Measurements from ENCODE around the gene ZNF532.

DNA sequence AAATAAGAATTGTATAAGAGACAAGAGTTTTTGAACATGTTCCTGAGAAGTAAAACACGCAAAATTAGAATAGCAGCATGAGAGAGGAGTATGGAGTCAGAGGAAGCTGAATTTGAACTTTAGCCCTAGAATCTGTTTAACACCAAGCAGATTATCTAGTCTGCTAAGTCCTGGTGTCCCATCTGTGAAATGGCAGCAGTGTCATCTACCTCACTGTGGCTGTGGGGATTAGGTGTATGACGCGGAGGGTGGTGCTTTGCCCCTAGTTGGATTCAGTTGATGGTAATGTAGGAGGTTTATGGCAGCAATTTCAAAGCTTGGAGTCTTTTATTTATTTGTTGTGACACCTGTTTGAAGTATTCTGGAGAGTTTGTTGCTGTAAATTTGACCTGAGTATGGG lies 79.2 kb downstream of the ZNF532 start:
- TF ChIP-seq, protein P1, sequence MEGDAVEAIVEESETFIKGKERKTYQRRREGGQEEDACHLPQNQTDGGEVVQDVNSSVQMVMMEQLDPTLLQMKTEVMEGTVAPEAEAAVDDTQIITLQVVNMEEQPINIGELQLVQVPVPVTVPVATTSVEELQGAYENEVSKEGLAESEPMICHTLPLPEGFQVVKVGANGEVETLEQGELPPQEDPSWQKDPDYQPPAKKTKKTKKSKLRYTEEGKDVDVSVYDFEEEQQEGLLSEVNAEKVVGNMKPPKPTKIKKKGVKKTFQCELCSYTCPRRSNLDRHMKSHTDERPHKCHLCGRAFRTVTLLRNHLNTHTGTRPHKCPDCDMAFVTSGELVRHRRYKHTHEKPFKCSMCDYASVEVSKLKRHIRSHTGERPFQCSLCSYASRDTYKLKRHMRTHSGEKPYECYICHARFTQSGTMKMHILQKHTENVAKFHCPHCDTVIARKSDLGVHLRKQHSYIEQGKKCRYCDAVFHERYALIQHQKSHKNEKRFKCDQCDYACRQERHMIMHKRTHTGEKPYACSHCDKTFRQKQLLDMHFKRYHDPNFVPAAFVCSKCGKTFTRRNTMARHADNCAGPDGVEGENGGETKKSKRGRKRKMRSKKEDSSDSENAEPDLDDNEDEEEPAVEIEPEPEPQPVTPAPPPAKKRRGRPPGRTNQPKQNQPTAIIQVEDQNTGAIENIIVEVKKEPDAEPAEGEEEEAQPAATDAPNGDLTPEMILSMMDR (IDR thresholded peaks at IDR 0.05; ENCODE audit: borderline replicate concordance, extremely low read depth, low read length, poor library complexity, severe bottlenecking), result no peak
- TF ChIP-seq EZH2 (IDR thresholded peaks at IDR 0.05; ENCODE audit: borderline replicate concordance, low read depth, low read length, severe bottlenecking), result no peak

All from DND-41 (cell line).